HG03520 (cell line): ENCODE data around the gene APOL5.
"Not testable (repeated sequence)": the region's sequence is repeated elsewhere in the genome, so short reads cannot be mapped to it uniquely, and the experiment has no call there.

ENCODE experiments used
- ATAC-seq: cut with Tn5 transposase; IDR thresholded peaks from one replicate; pipeline ENCODE4 v1.9.1; 2021; ENCODE audit warnings: mild to moderate bottlenecking, moderate library complexity; ENCODE audit not compliant: unreplicated experiment

The APOL5 gene

GRCh38 chr22:35708453-35708852, 9.2 kb upstream of the APOL5 start:
- ATAC-seq, result no peak

GRCh38 chr22:35708917-35709316, 8.8 kb upstream of the APOL5 start:
- ATAC-seq, result no peak

DNA sequence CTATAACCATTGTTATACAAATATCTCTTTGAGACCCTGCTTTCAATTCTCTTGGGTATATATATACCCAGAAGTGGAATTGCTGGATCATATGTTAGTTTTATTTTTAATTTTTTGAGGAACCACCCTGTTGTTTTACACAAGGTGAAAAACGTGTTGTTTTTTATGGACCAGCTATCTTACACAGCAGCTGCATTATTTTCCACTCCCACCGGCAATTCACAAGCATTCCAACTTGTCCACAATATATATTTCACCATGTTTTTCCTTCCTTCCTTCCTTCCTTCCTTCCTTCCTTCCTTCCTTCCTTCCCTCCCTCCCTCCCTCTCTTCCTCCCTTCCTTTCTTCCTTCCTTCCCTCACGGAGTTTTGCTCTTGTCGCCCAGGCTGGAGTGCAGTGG, 6.3 kb upstream of the APOL5 start:
- no peak for ATAC-seq

GRCh38 chr22:35712672-35713071, 5.0 kb upstream of the APOL5 start:
- no peak for ATAC-seq

DNA sequence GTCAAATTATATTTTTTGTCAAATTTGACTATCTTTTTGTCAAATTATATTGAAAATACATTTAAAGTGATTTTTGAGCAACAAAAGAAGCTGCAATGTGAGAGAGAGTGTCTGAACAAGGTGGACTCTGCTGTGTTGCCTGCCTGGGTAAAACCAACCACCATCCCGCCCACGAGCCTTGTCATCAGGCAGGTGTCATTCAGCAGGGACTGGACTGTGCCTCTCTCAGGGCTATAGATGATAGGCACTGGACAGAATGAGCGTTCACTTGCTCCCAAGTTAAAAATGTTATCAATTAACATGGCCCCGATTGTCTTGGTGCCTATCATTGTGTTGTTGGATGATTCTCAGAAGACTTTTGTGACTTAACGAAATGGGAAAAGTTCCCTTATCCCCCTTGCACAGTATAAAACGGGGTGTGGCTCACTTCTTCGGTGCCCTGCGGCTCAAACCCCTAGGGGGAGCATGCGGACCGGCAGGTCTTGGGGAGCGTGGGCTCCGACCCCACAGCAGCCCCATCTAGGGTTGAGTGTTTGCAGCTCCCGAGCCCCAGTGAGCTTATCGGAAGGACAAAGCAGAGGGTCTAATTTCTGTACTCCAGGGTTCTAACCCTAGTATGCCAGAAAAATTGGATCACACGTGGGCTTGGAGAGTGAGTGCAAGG, 1.7 kb downstream of the APOL5 start:
- ATAC-seq, result no peak

GRCh38 chr22:35721960-35722359, 4.3 kb downstream of the APOL5 start:
- ATAC-seq, result no peak

DNA sequence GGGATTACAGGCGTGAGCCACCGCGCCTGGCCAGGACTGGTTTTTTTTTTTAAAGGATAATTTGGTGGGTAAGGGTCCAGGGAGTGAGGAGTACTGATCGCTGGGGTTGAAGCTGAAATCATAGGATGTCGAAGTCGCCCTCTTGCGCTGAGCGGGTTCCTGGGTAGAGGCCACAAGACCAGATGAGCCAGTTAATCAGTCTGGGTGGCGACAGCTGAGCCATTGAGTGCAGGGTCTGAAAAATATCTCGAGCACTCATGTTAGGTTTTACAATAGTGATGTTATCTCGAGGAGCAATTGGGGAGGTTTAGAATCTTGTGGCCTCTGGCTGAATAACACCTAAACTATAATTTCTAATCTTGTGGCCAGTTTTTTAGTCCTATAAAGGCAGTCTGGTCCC, 7.8 kb downstream of the APOL5 start:
- ATAC-seq, result no peak

DNA sequence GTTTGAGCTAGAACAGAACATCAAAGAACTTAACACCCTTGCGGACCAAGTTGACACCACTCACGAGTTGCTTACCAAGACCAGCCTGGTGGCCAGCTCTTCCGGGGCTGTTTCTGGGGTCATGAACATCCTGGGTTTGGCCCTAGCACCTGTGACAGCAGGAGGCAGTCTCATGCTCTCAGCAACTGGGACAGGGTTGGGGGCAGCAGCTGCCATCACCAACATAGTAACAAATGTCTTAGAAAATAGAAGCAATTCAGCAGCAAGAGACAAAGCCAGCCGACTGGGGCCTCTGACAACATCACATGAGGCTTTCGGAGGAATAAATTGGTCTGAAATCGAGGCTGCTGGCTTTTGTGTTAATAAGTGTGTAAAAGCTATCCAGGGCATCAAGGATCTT, 8.7 kb downstream of the APOL5 start:
- ATAC-seq, result no peak

DNA sequence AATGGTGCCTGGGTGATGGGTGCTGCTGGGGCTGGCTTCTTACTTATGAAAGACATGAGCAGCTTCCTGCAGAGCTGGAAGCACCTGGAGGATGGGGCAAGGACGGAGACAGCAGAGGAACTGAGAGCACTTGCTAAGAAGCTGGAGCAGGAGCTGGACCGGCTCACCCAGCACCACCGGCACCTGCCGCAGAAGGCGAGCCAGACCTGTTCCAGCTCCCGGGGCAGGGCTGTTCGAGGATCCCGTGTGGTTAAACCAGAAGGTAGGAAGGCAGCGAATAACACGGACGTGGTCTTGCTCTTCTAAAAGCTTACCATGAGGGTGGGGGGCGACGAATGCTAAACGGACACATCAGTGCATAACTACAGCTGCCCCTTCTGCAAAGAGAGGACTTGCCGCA, 9.3 kb downstream of the APOL5 start:
- ATAC-seq, result no peak

DNA sequence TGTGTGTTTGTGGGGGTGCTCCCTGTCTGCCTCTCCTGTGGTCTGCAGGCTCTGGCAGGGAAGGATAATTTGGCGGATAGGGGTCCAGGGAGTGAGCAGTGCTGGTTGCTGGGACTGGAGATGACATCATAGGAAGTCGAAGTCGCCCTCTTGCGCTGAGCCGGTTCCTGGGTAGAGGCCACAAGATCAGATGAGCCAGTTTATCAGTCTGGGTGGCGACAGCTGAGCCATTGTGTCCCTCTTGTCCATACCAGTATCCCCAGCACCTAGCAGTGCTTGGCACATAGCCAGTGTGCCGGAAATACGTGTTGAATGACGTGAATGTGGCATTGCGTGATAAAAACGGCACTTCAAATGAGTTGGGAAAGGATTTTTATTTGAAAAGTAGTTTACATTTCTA, 9.8 kb downstream of the APOL5 start:
- ATAC-seq, result no peak

- no peak for ATAC-seq
Measured at GRCh38 chr22:35728639-35729308, 11.1 kb downstream of the APOL5 start.

GRCh38 chr22:35729309-35729698, 11.6 kb downstream of the APOL5 start:
- no peak for ATAC-seq

DNA sequence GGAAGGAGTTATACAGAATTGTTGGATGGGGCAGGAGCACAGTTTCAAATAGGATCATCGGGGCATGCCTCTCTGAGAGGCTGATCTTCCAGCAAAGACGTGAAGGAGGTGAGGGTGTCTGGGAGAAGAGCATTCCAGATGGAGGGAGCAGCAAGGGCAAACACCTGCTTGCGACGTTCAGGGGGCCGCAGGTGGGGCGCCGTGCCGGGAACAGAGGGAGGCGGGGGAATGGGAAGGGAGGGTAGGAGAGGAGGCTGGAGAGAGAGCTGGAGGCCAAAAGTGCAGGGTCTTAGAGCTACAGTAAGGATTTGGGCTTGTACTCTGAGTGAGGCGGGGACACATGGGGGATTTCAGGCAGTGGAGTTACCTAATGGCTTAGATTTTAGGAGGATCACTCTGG, 13.6 kb downstream of the APOL5 start:
- ATAC-seq, result no peak

DNA sequence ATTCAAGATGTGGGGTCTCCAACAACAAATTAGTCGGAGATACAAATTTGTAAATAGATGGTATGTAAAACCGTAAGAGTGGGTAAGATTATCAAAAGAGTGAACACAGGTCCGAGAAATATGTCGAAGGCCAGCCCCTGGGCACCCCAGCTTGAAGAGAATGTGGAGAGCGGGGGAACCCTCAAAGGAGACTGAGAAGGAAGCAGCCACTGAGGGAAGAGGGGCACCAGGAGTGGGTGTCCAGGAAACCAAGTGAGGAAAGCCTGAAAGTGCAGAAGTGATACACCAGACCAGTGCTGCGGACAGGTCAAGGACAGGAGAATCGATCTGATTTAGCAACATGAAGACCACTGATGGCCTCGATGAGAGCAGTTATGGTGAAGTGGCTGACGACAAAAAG, 14.4 kb downstream of the APOL5 start:
- no peak for ATAC-seq

DNA sequence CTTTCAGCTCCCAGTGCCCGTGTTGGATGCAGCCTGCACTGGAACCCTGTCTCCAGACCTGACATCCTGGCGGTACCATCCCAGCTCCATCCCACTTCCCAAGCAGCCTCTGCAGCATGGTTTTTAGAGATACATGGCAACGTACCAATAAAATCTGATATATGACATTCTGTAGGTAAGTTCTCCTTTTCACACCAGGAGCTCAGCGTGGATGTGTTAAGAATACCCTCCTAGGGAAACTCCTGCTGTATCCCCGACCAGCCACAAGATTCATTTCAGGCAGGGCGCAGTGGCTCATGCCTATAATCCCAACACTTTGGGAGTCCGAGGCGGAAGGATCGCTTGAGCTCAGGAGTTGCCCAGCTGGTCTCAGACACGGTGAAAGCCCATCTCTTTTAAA, 15.4 kb downstream of the APOL5 start:
- no peak for ATAC-seq

- no peak for ATAC-seq
Measured at GRCh38 chr22:35733791-35734516, 16.3 kb downstream of the APOL5 start.

GRCh38 chr22:35734517-35734827, 16.8 kb downstream of the APOL5 start:
- ATAC-seq, result no peak

GRCh38 chr22:35735542-35735941, 17.9 kb downstream of the APOL5 start:
- ATAC-seq, result no peak

DNA sequence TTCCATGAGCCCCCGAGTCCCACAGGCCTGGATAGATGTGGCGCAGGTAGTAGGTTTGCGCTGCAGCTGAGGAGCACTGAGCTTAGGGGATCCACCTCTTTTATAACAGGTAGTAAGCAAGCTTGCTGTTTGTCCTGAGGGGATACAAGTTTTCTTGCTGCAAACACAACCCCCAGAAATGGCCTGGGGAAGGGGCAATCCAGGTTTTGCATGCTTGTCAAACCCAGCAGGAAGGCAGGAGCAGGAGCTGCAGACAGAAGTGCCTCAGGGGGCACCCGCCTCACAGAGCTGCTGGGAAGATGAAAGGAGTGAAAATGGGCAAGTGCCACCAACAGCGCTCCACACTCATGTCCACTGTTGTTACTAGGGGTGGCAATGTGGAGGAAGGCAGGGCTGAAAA, 18.5 kb downstream of the APOL5 start:
- ATAC-seq, result no peak

DNA sequence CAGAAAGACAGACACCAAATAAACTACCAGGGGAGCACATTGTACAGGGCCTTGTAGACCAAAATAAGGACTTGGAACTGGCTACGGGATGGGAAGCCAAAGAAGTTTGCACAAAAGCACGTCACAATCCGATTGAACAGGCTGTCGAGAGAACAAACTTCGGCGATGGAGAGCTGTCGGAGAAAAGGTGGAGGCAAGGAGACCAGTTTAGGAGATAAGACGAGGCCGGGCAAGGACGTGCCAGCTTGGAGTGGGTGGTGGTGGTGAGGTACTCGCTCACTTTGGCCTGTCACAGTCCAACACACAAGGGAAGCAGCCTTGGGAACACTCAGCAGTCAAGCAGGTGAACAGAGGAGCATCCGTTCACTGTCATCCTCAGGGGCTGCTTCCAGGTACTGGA, 19.0 kb downstream of the APOL5 start:
- no peak for ATAC-seq

GRCh38 chr22:35737886-35738285, 20.2 kb downstream of the APOL5 start:
- ATAC-seq, result not testable (repeated sequence)
